DMS53 (cell line): ENCODE data around the gene PRPF40A.
A peak's percentile ranks its signal among the peaks of the same experiment; 100 is the strongest.

Experiments
- DNase-seq: peaks from one replicate; lab custom pipeline; 2025; lab: John Stamatoyannopoulos, UW

PRPF40A gene

DNA sequence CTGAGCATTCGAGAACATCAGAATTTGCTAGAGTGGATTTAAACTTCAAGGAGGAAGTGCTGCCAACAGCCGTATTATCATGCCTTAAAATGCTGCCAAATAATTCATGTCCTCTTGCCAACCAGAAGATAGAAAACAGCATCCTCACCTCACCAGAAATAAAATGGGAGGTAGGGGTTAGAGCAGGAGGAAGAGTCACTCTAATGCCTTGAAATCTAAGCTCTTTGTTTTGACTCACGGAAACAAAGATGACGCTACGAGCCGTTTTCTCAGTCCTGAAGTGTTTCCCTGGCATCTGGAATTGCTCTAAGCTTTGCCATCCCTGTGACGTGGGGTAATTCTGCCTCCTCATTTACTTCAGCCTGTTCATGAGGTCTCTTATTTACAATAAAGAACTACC lies 97.1 kb downstream of the PRPF40A start:
- no peak for DNase-seq

DNA sequence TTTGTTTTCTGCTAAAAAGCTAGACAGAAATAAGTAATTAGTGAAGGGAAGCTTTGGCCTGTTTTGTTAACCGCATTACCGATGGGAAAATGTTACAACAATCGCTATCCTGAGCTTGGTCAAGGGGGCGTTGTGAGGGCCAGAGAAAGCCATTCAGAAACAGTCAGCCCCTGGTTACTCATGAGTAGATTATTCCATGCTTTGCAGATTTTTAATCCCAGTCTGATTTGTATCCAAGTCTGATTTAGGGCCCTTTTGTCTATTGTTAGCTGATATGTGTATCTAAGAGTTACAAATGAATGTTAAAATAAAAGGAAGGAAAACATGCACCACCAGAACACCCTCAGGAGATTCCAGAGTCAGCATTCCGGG lies 99.1 kb downstream of the PRPF40A start:
- DNase-seq, result no peak

DNA sequence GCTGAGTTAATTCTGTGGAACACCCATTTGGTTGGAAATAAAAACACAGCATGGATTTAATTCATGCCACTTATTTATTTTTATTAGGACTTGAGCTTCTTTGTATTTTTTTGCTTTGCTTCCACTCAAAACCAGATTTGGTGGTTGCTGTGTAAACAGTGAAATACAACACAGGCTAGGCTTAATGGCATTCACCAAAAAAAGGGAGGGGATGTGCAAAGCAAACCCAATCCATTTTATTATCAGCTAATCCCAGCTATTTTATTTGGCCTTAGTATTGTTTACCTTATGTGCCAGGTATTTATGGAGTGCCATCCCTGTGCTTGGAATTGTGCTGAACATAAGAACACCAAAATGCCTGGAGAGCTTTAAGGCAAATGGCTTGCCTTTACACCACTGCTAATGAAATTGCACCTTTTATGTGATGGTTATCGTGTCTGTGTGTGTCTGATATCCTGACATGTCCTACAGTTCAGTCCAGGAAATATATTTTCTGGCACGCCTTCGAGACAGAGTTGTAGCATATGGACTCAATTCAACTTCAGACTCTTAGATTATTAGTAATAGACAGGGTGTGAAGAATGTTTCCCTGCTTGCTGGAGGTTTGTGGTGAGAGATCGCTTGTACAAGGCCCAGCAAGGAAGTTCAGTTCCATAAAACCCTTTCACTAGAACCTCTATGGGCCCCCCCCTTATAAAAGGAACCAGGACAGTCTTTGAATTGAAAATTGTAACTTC lies 99.6 kb downstream of the PRPF40A start:
- no peak for DNase-seq

DNA sequence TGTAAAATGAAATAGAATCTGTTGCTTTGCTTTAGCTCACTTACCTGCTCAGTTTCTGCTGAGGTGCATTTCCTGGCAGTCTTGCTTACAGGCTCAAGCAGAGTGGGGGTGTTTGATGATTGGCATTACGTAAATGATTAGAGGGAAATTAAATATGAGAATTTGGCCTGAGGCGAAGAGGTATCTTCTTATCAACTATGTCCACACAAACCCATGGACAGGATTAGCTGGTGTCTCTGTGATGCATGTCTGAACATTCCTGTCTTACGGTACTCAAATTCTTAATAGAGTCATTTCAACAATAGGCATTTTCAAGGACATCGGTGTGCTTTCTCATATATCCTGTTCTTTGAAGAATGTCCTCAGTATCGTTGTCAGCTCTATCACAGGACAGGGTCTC lies 102.1 kb downstream of the PRPF40A start:
- DNase-seq, result no peak

- peak; percentile 1 for DNase-seq
Measured at GRCh38 chr2:152613235-152613634, 104.0 kb downstream of the PRPF40A start.

GRCh38 chr2:152611458-152612231 lies 105.6 kb downstream of the PRPF40A start:
- DNase-seq, result peak; percentile 0

GRCh38 chr2:152609699-152610098 lies 107.6 kb downstream of the PRPF40A start:
- no peak for DNase-seq

DNA sequence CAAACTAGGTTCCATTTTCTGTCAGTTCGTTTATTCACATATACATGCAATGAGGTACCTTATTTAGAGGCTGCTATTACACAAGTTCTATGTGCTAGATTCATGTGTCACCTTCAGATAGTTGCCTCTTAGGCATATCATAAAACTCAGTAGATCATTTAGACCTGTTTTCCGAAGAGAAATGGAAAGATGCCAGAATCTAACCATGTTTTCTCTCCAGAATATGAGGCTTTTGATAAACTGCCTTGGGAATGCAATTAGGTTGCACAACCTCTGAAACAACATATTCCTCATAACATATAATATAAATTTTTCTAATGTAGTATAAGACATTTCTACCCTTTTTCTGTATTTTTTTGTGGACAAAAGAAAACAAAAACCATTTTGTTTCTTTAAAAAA lies 108.1 kb downstream of the PRPF40A start:
- no peak for DNase-seq

- DNase-seq, result no peak
Measured at GRCh38 chr2:152607793-152608300, 109.4 kb downstream of the PRPF40A start.

GRCh38 chr2:152606941-152607340 lies 110.3 kb downstream of the PRPF40A start:
- DNase-seq, result no peak

DNA sequence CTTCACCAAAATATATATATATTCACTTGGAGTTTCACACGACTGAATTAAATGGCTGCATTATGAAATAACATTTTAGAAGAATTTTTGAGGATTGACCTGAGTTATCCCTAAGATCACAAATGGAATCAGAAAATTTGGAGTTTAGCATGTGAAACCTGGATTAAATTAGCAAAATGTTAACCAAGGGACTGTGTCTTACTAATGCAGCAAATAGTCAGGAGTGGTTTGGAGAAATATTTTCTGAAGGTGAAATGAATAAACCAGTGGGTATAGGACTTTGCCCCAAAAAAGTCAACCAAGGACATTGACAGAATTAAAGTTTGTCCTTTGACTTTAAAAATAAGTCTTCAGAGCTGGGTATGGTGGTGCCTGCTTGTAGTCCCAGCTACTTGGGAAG lies 111.2 kb downstream of the PRPF40A start:
- no peak for DNase-seq

DNA sequence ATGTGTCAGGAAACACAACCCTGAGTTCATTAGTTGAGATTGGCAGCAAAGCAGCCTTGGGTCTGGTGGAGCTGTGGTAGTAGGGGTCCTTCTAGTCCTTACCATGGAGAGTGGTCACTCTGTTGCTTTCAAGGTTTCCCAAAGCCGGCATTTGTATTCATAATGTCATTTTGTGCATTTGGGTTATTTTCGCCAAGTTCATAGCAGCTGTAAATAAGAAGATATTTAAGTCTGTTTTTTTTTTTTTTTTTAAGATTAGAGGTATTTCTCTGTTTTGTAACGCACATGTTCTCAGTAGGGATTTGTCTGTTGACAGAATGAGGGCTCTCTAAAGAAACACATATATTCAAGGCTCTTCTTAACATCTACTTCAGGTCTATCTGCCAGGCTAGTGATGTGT lies 114.1 kb downstream of the PRPF40A start:
- no peak for DNase-seq

DNA sequence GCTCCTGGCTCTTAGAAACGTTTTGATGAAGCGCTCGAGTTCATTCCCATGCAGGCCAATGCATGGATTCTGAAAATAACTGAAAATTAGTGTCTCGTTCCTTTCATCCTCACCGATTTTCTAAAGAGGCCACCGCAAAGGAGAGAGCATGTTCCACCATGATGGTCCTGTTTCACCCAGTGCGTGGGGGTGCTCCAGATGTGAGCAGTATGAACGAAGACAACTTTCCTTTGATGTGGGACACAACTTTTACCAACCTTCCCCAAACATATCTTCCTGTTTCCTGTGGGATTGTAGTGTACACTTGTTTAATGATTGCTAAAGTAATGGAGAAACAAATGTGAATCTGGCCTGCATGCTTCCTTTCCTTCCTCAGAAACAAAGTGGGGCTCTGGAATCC lies 114.5 kb downstream of the PRPF40A start:
- DNase-seq, result no peak
